HepG2 (cell line): ENCODE data around the gene DRC7. TPM values are rescaled to one million over a fixed set of nuclear protein-coding genes. Genes with fewer than 3 reads are reported as not detected.

Experiments used
- ATF1 ChIP-seq: IDR thresholded peaks from 2 replicates; pipeline ENCODE4 v1.6.1; 2016; ENCODE audit warnings: mild to moderate bottlenecking, control low read depth
- ATF4 ChIP-seq, 2 experiments: fragments of 450-650 bp in 1 of 2; sonication (generic) in 1 of 2; formaldehyde crosslinking; IDR thresholded peaks; 2 replicates each; pipeline versions ENCODE4 v1.5.0 to v1.8.0; 2020 to 2022; ENCODE audit warnings: mild to moderate bottlenecking in 1 of 2, missing genetic modification reagents in 1 of 2
- GTF3A ChIP-seq: sonication (generic); formaldehyde crosslinking; conservative IDR thresholded peaks from 2 replicates; pipeline ENCODE4 v1.4.0; 2020; ENCODE audit warnings: mild to moderate bottlenecking, missing genetic modification reagents
- JARID2 ChIP-seq: sonication (generic); formaldehyde crosslinking; IDR thresholded peaks from 2 replicates; pipeline ENCODE4 v1.8.1; 2023; ENCODE audit warnings: missing genetic modification reagents, inconsistent platforms; ENCODE audit not compliant: insufficient replicate concordance
- NAIF1 ChIP-seq: sonication (generic); formaldehyde crosslinking; IDR thresholded peaks from 2 replicates; pipeline ENCODE4 v1.5.0; 2020; ENCODE audit warnings: mild to moderate bottlenecking, missing genetic modification reagents, borderline replicate concordance
- RFX1 ChIP-seq: fragments of 450-650 bp; IDR thresholded peaks from 2 replicates; pipeline ENCODE4 v1.6.1; 2017
- SOX13 ChIP-seq, 3 experiments: fragments of 450-650 bp in 1 of 3; sonication (generic) in 1 of 3; formaldehyde crosslinking in 1 of 3; IDR thresholded peaks in 2 of 3; conservative IDR thresholded peaks in 1 of 3; 2 replicates each; pipeline versions ENCODE4 v1.5.0 to v1.6.1; 2016 to 2020; ENCODE audit warnings: antibody characterized with exemption in 1 of 3, mild to moderate bottlenecking in 1 of 3, missing compliant biosample characterization in 1 of 3, missing genetic modification reagents in 1 of 3, moderate library complexity in 1 of 3
- TCF7L2 ChIP-seq: IDR thresholded peaks from 2 replicates; pipeline ENCODE4 v1.6.1; 2011; ENCODE audit warnings: mild to moderate bottlenecking, low read depth, low read length, moderate library complexity
- USF2 ChIP-seq, 2 experiments: sonication (generic) in 1 of 2; formaldehyde crosslinking in 1 of 2; IDR thresholded peaks; 2 replicates each; pipeline versions ENCODE4 v1.5.1 to v1.6.1; 2011 to 2020; ENCODE audit warnings: borderline replicate concordance in 1 of 2, low read depth in 1 of 2, low read length in 1 of 2, mild to moderate bottlenecking in 1 of 2, missing genetic modification reagents in 1 of 2, moderate library complexity in 1 of 2
- ZFP82 ChIP-seq: sonication (generic); formaldehyde crosslinking; IDR thresholded peaks from 2 replicates; pipeline ENCODE4 v1.5.1; 2020; ENCODE audit warnings: mild to moderate bottlenecking, missing genetic modification reagents, borderline replicate concordance
- ZGPAT ChIP-seq: IDR thresholded peaks from 2 replicates; pipeline ENCODE4 v1.6.1; 2016; ENCODE audit warnings: mild to moderate bottlenecking
- ZNF274 ChIP-seq: sonication (generic); formaldehyde crosslinking; IDR thresholded peaks from 2 replicates; pipeline ENCODE4 v1.5.1; 2020; ENCODE audit warnings: mild to moderate bottlenecking, missing genetic modification reagents
- ZNF33A ChIP-seq: sonication (generic); formaldehyde crosslinking; IDR thresholded peaks from 2 replicates; pipeline ENCODE4 v1.5.1; 2020; ENCODE audit warnings: missing genetic modification reagents, mild to moderate bottlenecking, moderate library complexity, borderline replicate concordance
- ZNF547 ChIP-seq: sonication (generic); formaldehyde crosslinking; IDR thresholded peaks from 2 replicates; pipeline ENCODE4 v1.5.1; 2020; ENCODE audit warnings: mild to moderate bottlenecking, missing genetic modification reagents
- ZNF564 ChIP-seq: sonication (generic); formaldehyde crosslinking; IDR thresholded peaks from 2 replicates; pipeline ENCODE4 v1.8.1; 2023; ENCODE audit warnings: mild to moderate bottlenecking, missing genetic modification reagents
- ZNF580 ChIP-seq: IDR thresholded peaks from 2 replicates; pipeline ENCODE4 v1.6.1; 2016; ENCODE audit warnings: low read depth, borderline replicate concordance
- ZNF710 ChIP-seq: sonication (generic); formaldehyde crosslinking; IDR thresholded peaks from 2 replicates; pipeline ENCODE4 v1.5.0; 2020; ENCODE audit warnings: mild to moderate bottlenecking, missing genetic modification reagents, borderline replicate concordance
- polyA plus RNA-seq, 8 experiments: library from polyadenylated mRNA; depleted of rRNA in 3 of 8; stranded (reverse) in 7 of 8; unstranded in 1 of 8; fragments of >200 nt; fragmentation: Illumina TruSeq in 4 of 8; extraction: Trizol in 4 of 8; gene quantifications; 2 replicates each; pipeline versions ENCODE4 v1.2.1 to v1.2.3, GENCODE V29; 2011 to 2016; ENCODE audit warnings: low read depth in 4 of 8, missing spikeins in 1 of 8, mixed read lengths in 1 of 8; ENCODE audit not compliant: insufficient read depth in 1 of 8
- total RNA-seq, 5 experiments: library from RNA; depleted of rRNA; stranded (reverse); fragments of >200 nt; fragmentation: Illumina TruSeq; extraction: Trizol; gene quantifications; 2 replicates each; pipeline ENCODE4 v1.2.3, GENCODE V29; 2016; ENCODE audit warnings: low read depth in 1 of 5

The DRC7 gene
- total and polyA plus RNA-seq, 2 of the 13 experiments (the other 11 are each of a cell fraction or from before 2014, with no cell fraction given) = 2.7 to 3.4 TPM

GRCh38 chr16:57700781-57701551, 6.4 kb downstream of the DRC7 start (continued):
- TF ChIP-seq USF2 (IDR thresholded peaks at IDR 0.05; ENCODE audit: low read depth, low read length) (no peak), USF2 (CRISPR knock-in tag; IDR thresholded peaks at IDR 0.05; ENCODE audit: borderline replicate concordance) (no peak), GTF3A (CRISPR knock-in tag) (no peak), JARID2 (CRISPR knock-in tag) (no peak), ZNF710 (CRISPR knock-in tag) (peak; percentile 76; the same call in 1 of the 2 replicates), ZNF580 (CRISPR knock-in tag) (peak; percentile 51; the same call in 1 of the 2 replicates), RFX1 (no peak), ZNF547 (CRISPR knock-in tag) (0 out of 2 replicates have a peak, but pooled peaks have one; percentile 36), NAIF1 (CRISPR knock-in tag) (no peak), ZNF33A (no peak), ZFP82 (CRISPR knock-in tag) (no peak), ZNF274 (CRISPR knock-in tag) (peak; percentile 56; the same call in 1 of the 2 replicates), TCF7L2 (no peak), ATF4 (CRISPR knock-in tag; IDR thresholded peaks at IDR 0.05) (no peak), ZNF564 (no peak), SOX13 (IDR thresholded peaks at IDR 0.05) (0 out of 2 replicates have a peak, but pooled peaks have one; percentile 5), SOX13 (CRISPR knock-in tag; conservative IDR thresholded peaks at IDR 0.05 in 1 of 2, IDR thresholded peaks at IDR 0.05 in 1 of 2) (peak in 1 of 2 experiments; percentile 12; a peak in 2 of 4 replicates), ZGPAT (CRISPR knock-in tag) (no peak), ATF1 (CRISPR knock-in tag) (no peak)
